Measurements from ENCODE around the gene TMSB4X. TPM values are rescaled to one million over a fixed set of nuclear protein-coding genes. Genes with fewer than 3 reads are reported as not detected.

Gene TMSB4X
- total RNA-seq, 1 experiment from 2014 or later, result 801 TPM

DNA sequence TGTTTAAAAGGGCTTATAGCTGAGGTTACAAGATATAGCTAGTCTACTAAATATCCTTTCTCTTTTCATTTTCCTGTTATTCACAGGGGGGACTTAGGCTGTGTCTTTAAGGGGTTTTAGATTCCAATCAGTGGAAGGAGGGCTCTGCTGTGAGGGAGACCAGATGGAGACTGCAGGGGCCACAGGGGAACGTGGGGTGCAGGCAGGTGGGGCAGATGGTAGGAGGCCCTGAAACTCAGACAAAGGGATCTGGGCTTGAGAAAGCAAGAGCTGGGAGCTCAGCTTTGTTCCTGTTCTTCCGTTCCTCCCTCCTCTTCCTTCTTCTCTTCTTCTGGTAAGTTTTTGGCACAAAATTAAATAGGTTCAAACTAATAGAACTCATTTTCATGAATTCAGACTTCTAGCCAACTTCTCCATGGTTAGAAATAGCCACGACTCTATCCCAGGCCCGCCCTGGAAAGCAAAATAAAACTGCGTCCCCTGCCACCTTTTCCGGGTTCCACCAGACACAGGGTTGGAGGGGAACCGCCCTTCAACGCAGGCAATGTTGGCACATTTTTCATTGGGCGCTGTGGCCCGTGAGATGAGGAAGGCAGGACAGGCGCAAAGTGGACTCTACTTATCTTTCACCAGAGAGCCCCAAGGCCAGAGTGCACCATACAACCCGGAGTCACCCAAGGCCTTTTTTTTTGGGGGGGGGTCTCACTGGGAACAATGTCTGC is 3.5 kb upstream of the TMSB4X start:
- CTCF ChIA-PET, result interaction anchor here (0.7 to 1.0 kb wide), 3 partner anchors 12 to 514 kb away, joined by 3 to 4 read pairs (median 4); no protein-coding TSS in a partner anchor

DNA sequence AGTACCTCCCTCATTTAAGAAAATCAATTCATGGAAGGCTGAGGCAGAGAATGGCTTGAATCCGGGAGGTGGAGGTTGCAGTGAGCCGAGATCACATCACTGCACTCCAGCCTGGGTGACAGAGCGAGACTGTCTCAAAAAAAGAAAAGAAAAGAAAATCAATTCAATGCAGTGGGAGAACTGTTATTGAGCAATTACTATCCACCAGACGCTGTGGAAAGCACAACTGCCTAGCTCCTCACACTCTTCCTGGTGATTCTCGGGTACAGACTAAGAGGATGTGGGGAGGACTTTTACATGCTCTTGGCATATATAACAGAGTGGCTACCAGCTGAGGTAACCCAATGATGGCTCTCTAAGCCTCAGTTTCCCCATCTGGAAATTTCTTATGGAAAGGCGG is 2.7 kb upstream of the TMSB4X start:
- CTCF ChIA-PET, result no interaction called here
- TF ChIP-seq, protein P1, sequence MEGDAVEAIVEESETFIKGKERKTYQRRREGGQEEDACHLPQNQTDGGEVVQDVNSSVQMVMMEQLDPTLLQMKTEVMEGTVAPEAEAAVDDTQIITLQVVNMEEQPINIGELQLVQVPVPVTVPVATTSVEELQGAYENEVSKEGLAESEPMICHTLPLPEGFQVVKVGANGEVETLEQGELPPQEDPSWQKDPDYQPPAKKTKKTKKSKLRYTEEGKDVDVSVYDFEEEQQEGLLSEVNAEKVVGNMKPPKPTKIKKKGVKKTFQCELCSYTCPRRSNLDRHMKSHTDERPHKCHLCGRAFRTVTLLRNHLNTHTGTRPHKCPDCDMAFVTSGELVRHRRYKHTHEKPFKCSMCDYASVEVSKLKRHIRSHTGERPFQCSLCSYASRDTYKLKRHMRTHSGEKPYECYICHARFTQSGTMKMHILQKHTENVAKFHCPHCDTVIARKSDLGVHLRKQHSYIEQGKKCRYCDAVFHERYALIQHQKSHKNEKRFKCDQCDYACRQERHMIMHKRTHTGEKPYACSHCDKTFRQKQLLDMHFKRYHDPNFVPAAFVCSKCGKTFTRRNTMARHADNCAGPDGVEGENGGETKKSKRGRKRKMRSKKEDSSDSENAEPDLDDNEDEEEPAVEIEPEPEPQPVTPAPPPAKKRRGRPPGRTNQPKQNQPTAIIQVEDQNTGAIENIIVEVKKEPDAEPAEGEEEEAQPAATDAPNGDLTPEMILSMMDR (IDR thresholded peaks at IDR 0.05; ENCODE audit: unreplicated experiment), result no peak
- no peak overlapping the region for H3K4me3 Mint-ChIP-seq (ENCODE audit: unreplicated experiment)
- DNase-seq (ENCODE audit: unreplicated experiment), result no peak
- H3K27ac Mint-ChIP-seq (ENCODE audit: low read depth, unreplicated experiment), result no peak overlapping the region
- H3K36me3 Mint-ChIP-seq (ENCODE audit: insufficient read depth, unreplicated experiment), result peaks cover 26% of the 10 kb centered on the region
- POLR2A ChIA-PET, result interaction anchor here (0.6 to 1.5 kb wide), 2 partner anchors 11 to 163 kb away, joined by 3 to 4 read pairs; no protein-coding TSS in a partner anchor
- H3K27me3 Mint-ChIP-seq (ENCODE audit: insufficient read depth, unreplicated experiment), result no peaks in the 10 kb centered on the region
- no peaks in the 10 kb centered on the region for H3K4me1 Mint-ChIP-seq (ENCODE audit: insufficient read depth, unreplicated experiment)
- intact Hi-C loops (cut with micrococcal nuclease), result no loop called here
- no peaks in the 10 kb centered on the region for H3K9me3 Mint-ChIP-seq (ENCODE audit: unreplicated experiment)
- no TSS peak for BruUV-seq (replicated peaks)

More for the DNA sequence above, 3.5 kb upstream of the TMSB4X start:
- no peaks in the 10 kb centered on the region for H3K27me3 Mint-ChIP-seq (ENCODE audit: insufficient read depth, unreplicated experiment)
- TF ChIP-seq, protein P1 (IDR thresholded peaks at IDR 0.05; ENCODE audit: unreplicated experiment), result no peak
- H3K4me3 Mint-ChIP-seq (ENCODE audit: unreplicated experiment), result no peak overlapping the region
- peaks cover 18% of the 10 kb centered on the region for H3K36me3 Mint-ChIP-seq (ENCODE audit: insufficient read depth, unreplicated experiment)
- DNase-seq (ENCODE audit: unreplicated experiment), result no peak
- no peaks in the 10 kb centered on the region for H3K4me1 Mint-ChIP-seq (ENCODE audit: insufficient read depth, unreplicated experiment)
- H3K27ac Mint-ChIP-seq (ENCODE audit: low read depth, unreplicated experiment), result no peak overlapping the region
- no TSS peak for BruUV-seq (replicated peaks)
- POLR2A ChIA-PET, result interaction anchor here (1.5 kb wide), 1 partner anchor 11 kb away, joined by 3 read pairs; no protein-coding TSS in a partner anchor
- intact Hi-C loops (cut with micrococcal nuclease), result no loop called here
- H3K9me3 Mint-ChIP-seq (ENCODE audit: unreplicated experiment), result no peaks in the 10 kb centered on the region

DNA sequence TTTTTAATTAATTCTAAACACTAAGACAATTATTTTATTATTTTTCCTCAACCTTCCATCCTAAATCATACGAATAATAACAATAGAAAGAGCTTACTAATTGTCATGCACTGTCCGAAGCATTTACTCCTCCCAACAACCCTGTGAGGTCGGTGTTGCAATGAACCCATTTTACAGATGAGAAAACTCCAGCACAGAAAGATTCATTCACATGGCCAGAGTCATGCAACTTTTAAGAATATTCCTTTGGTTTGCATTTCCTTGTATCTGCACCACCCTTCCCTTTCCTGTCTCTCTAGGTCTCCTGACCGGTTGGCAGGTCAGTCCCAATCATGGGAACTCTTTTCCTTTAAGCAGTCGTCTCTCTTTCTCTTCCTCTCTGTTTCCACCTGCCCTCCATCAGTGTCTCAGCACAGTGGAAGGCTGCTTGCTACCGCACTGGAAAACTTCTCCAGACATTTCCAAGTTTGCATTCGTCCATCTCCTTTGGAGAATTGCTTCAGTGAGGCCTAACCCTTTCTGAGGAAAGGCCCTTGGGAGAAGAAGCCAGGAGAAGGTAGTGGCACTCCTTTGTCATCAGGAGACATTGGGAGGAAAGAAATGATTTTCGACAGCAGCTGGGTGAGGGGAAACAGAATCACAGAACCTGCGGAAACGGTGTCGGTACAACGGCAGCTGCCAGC is 1.9 kb upstream of the TMSB4X start:
- no peak for DNase-seq (ENCODE audit: unreplicated experiment)
- CTCF ChIA-PET, result interaction anchor here (0.6 to 0.9 kb wide), 2 partner anchors 27 to 178 kb away, joined by 4 read pairs; no protein-coding TSS in a partner anchor
- Mint-ChIP-seq H3K4me1 (ENCODE audit: insufficient read depth, unreplicated experiment) (no peaks in the 10 kb centered on the region), H3K9me3 (ENCODE audit: unreplicated experiment) (no peaks in the 10 kb centered on the region), H3K4me3 (ENCODE audit: unreplicated experiment) (no peak overlapping the region), H3K27me3 (ENCODE audit: insufficient read depth, unreplicated experiment) (peaks cover 1% of the 10 kb centered on the region), H3K27ac (ENCODE audit: low read depth, unreplicated experiment) (no peak overlapping the region), H3K36me3 (ENCODE audit: insufficient read depth, unreplicated experiment) (peaks cover 29% of the 10 kb centered on the region)
- TF ChIP-seq, protein P1 (IDR thresholded peaks at IDR 0.05; ENCODE audit: unreplicated experiment), result no peak
- BruUV-seq (replicated peaks), result no TSS peak
- intact Hi-C loops (cut with micrococcal nuclease), result no loop called here
- POLR2A ChIA-PET, result interaction anchor here (0.6 kb wide), 1 partner anchor 163 kb away, joined by 4 read pairs; no protein-coding TSS in a partner anchor
